GM12878 (cell line): ENCODE data around the gene CCDC9B. TPM values are rescaled to one million over a fixed set of nuclear protein-coding genes. Genes with fewer than 3 reads are reported as not detected.

Experiments
- ATAC-seq: fragments of 200-7000 bp; cut with Tn5 transposase; 3 replicates; pipeline ENCODE4 v1.9.1; 2020; ENCODE audit warnings: mild to moderate bottlenecking, moderate library complexity
- BruUV-seq: library from RNA; stranded (reverse); fragments of 400-500 nt; replicated peaks from 2 replicates; lab custom pipeline; 2021; lab: Mats Ljungman, UMichigan
- CTCF ChIA-PET: fragments of 300-600 bp; sonication (Branson Sonifier 250); formaldehyde crosslinking; extraction: SDS; loops from one replicate; lab custom pipeline; 2021; ENCODE audit warnings: inconsistent platforms; lab: Yijun Ruan, JAX
- POLR2A ChIA-PET: fragments of 350-600 bp; formaldehyde crosslinking; extraction: SDS; loops from one replicate; lab custom pipeline; 2021; ENCODE audit warnings: inconsistent platforms; lab: Charles Lee
- RAD21 ChIA-PET: fragments of 300-600 bp; sonication (Branson Sonifier 250); formaldehyde crosslinking; loops from one replicate; lab custom pipeline; 2023; ENCODE audit warnings: antibody characterized with exemption; ENCODE audit not compliant: unreplicated experiment; lab: Charles Lee
- SMC1A ChIA-PET: fragments of 300-600 bp; sonication (Branson Sonifier 250); formaldehyde crosslinking; loops from one replicate; lab custom pipeline; 2023; ENCODE audit not compliant: unreplicated experiment, uncharacterized antibody; lab: Charles Lee
- DNase-seq: peaks from one replicate; pipeline ENCODE4 v3.0.0-alpha.2; 2011; ENCODE audit warnings: low read depth, low spot score
- FAIRE-seq: peaks from 3 replicates; lab custom pipeline; 2011; peaks lifted over from hg19 to GRCh38; lab: Jason Lieb, UNC
- H2AFZ ChIP-seq: 2 replicates; pipeline ENCODE4 v1.6.0; 2011; ENCODE audit warnings: low read depth, low read length, control low read depth; ENCODE audit not compliant: control insufficient read depth
- H3K27ac ChIP-seq: 2 replicates; pipeline ENCODE4 v1.5.1; 2011; ENCODE audit warnings: control low read depth; ENCODE audit not compliant: control insufficient read depth, insufficient read depth
- H3K27me3 ChIP-seq, 2 experiments: replicated peaks in 1 of 2; 2 replicates each; pipeline versions ENCODE4 v1.6.0 to v1.6.1; 2011; ENCODE audit warnings: low read length in 1 of 2; ENCODE audit not compliant: control insufficient read depth in 2 of 2, insufficient read depth in 2 of 2
- H3K36me3 ChIP-seq, 2 experiments: 2 replicates each; pipeline ENCODE4 v1.5.1; 2011; ENCODE audit warnings: low read length in 1 of 2; ENCODE audit not compliant: control insufficient read depth in 2 of 2, insufficient read depth in 2 of 2
- H3K4me1 ChIP-seq: 2 replicates; pipeline ENCODE4 v1.6.1; 2011; ENCODE audit warnings: mild to moderate bottlenecking, low read length, moderate library complexity, mixed read lengths; ENCODE audit not compliant: control insufficient read depth, insufficient read depth
- H3K4me2 ChIP-seq: 2 replicates; pipeline ENCODE4 v1.6.0; 2011; ENCODE audit warnings: control low read depth; ENCODE audit not compliant: control insufficient read depth, insufficient read depth
- H3K4me3 ChIP-seq: fragments of 200-600 bp; sonication (generic); 2 replicates; pipeline ENCODE4 v1.5.1; 2016
- H3K79me2 ChIP-seq: 2 replicates; pipeline ENCODE4 v1.6.0; 2011; ENCODE audit warnings: low read length; ENCODE audit not compliant: control insufficient read depth, insufficient read depth
- H3K9ac ChIP-seq: 2 replicates; pipeline ENCODE4 v1.8.0; 2011; ENCODE audit warnings: low read length, control low read depth, mixed read lengths; ENCODE audit not compliant: control insufficient read depth, insufficient read depth
- H3K9me3 ChIP-seq: replicated peaks from 3 replicates; pipeline ENCODE4 v1.5.1; 2011; ENCODE audit warnings: mild to moderate bottlenecking, low read length; ENCODE audit not compliant: control insufficient read depth, insufficient read depth
- H4K20me1 ChIP-seq: 2 replicates; pipeline ENCODE4 v1.6.0; 2011; ENCODE audit not compliant: control insufficient read depth, insufficient read depth
- BCL11A ChIP-seq: IDR thresholded peaks from 2 replicates; pipeline ENCODE4 v1.6.1; 2011; ENCODE audit warnings: low read depth, low read length
- CEBPZ ChIP-seq: fragments of 150-350 bp; IDR thresholded peaks from 2 replicates; pipeline ENCODE4 v1.6.1; 2016; ENCODE audit warnings: low read depth, low read length
- ETV6 ChIP-seq, 2 experiments: fragments of 450-650 bp in 1 of 2; IDR thresholded peaks in 1 of 2; conservative IDR thresholded peaks in 1 of 2; 2 replicates each; pipeline ENCODE4 v1.6.1; 2014; ENCODE audit warnings: antibody characterized with exemption in 1 of 2, borderline replicate concordance in 1 of 2, low read depth in 1 of 2, mild to moderate bottlenecking in 1 of 2, moderate library complexity in 1 of 2
- MAX ChIP-seq: IDR thresholded peaks from 2 replicates; pipeline ENCODE4 v1.6.1; 2012; ENCODE audit warnings: low read depth, low read length, improper control_type of control experiment
- MYC ChIP-seq: IDR thresholded peaks from 2 replicates; pipeline ENCODE4 v1.6.1; 2011; ENCODE audit warnings: mild to moderate bottlenecking, low read length, moderate library complexity, inconsistent platforms; ENCODE audit not compliant: insufficient read depth, insufficient replicate concordance, insufficient read length, severe bottlenecking
- NBN ChIP-seq: fragments of 450-650 bp; IDR thresholded peaks from 2 replicates; pipeline ENCODE4 v1.6.1; 2016
- PML ChIP-seq: IDR thresholded peaks from 2 replicates; pipeline ENCODE4 v1.6.1; 2012; ENCODE audit warnings: low read length, inconsistent platforms
- RAD51 ChIP-seq: fragments of 450-650 bp; IDR thresholded peaks from 2 replicates; pipeline ENCODE4 v1.6.1; 2016; ENCODE audit warnings: moderate library complexity, mild to moderate bottlenecking, inconsistent platforms
- RB1 ChIP-seq: fragments of 450-650 bp; formaldehyde crosslinking; IDR thresholded peaks from 2 replicates; pipeline ENCODE4 v1.6.1; 2017; ENCODE audit warnings: mild to moderate bottlenecking, borderline replicate concordance
- SMAD5 ChIP-seq: IDR thresholded peaks from 2 replicates; pipeline ENCODE4 v1.6.1; 2016; ENCODE audit warnings: antibody characterized with exemption, low read depth
- SPI1 ChIP-seq: IDR thresholded peaks from 2 replicates; pipeline ENCODE4 v1.6.1; 2011; ENCODE audit warnings: low read depth, mild to moderate bottlenecking, low read length, moderate library complexity, borderline replicate concordance; ENCODE audit not compliant: insufficient read depth
- SREBF2 ChIP-seq: IDR thresholded peaks from 2 replicates; pipeline ENCODE4 v1.6.1; 2012; ENCODE audit warnings: mild to moderate bottlenecking, low read length
- ZBED1 ChIP-seq: IDR thresholded peaks from 2 replicates; pipeline ENCODE4 v1.6.1; 2016; ENCODE audit warnings: borderline replicate concordance
- ZBTB11 ChIP-seq: fragments of 450-650 bp; formaldehyde crosslinking; IDR thresholded peaks from 2 replicates; pipeline ENCODE4 v1.5.0; 2022; ENCODE audit warnings: mild to moderate bottlenecking, missing genetic modification characterization
- ZNF207 ChIP-seq: fragments of 450-650 bp; IDR thresholded peaks from 2 replicates; pipeline ENCODE4 v1.6.1; 2014; ENCODE audit warnings: antibody characterized with exemption, mild to moderate bottlenecking, borderline replicate concordance
- ZNF384 ChIP-seq: IDR thresholded peaks from 2 replicates; pipeline ENCODE4 v1.6.1; 2012; ENCODE audit warnings: low read depth, mild to moderate bottlenecking, low read length, improper control_type of control experiment, borderline replicate concordance
- ZNF622 ChIP-seq: fragments of 450-650 bp; IDR thresholded peaks from 2 replicates; pipeline ENCODE4 v1.6.1; 2017; ENCODE audit warnings: mild to moderate bottlenecking, inconsistent platforms
- WGBS: methylation state at CpG from one replicate; pipeline ENCODE4 v1.1.6; 2016; ENCODE audit warnings: low lambda C conversion rate; ENCODE audit not compliant: insufficient replicate concordance, insufficient coverage; ENCODE audit errors: missing lambda C conversion rate; 5-methylcytosine and 5-hydroxymethylcytosine counted together
- in situ Hi-C: fragments of 300-500 bp; cut with MboI; formaldehyde crosslinking; loops from 9 replicates; pipeline ENCODE4 v1.14.3; 2018; ENCODE audit warnings: mixed read lengths
- intact Hi-C: fragments of 100-400 bp; cut with micrococcal nuclease; formaldehyde crosslinking; loops from one replicate; pipeline ENCODE4 v1.14.2; 2022; ENCODE audit not compliant: unreplicated experiment
- polyA plus RNA-seq, 11 experiments: library from polyadenylated mRNA; depleted of rRNA in 4 of 11; unstranded in 6 of 11; stranded (reverse) in 5 of 11; fragments of >200 nt; fragmentation: Nextera tagmentation in 4 of 11; fragmentation: Illumina TruSeq in 1 of 11; extraction: Ambion mirVana in 4 of 11; extraction: Trizol in 1 of 11; gene quantifications; 1 replicate in 1 of 11; 2 replicates in 10 of 11; pipeline versions ENCODE4 v1.2.1 to v1.2.3, GENCODE V29; 2011 to 2016; ENCODE audit warnings: inconsistent platforms in 2 of 11, missing spikeins in 2 of 11, low read depth in 1 of 11
- total RNA-seq, 4 experiments: library from RNA; depleted of rRNA in 3 of 4; stranded (reverse); fragments of >200 nt in 3 of 4; fragmentation: Illumina TruSeq in 1 of 4; extraction: Trizol in 1 of 4; gene quantifications; 2 replicates each; pipeline versions ENCODE4 v1.2.1 to v1.2.3, GENCODE V29; 2013 to 2021

CCDC9B gene
- total and polyA plus RNA-seq, 10 of the 15 experiments (the other 5 are each of a cell fraction or from before 2014, with no cell fraction given), result 0.01 to 0.08 (median 0.03) TPM; not detected in 6

GRCh38 chr15:40363611-40364010 lies 22.9 kb upstream of the CCDC9B start (continued):
- TF ChIP-seq CEBPZ, result no peak

GRCh38 chr15:40361640-40362039 lies 20.9 kb upstream of the CCDC9B start:
- no peak overlapping the region for H3K4me2 ChIP-seq
- no peak overlapping the region for H3K27ac ChIP-seq
- no peak overlapping the region for H3K9ac ChIP-seq
- H3K4me1 ChIP-seq, result peaks cover 5% of the 10 kb centered on the region; the same call in 1 of the 2 replicates
- ChIA-PET SMC1A (no interaction called here), POLR2A (no interaction called here), CTCF (interaction anchor here (0.8 kb wide), 1 partner anchor 45 kb away, joined by 3 read pairs; no protein-coding TSS in a partner anchor), RAD21 (interaction anchor here (0.6 kb wide), 1 partner anchor 48 kb away, joined by 3 read pairs; no protein-coding TSS in a partner anchor)
- H3K27me3 ChIP-seq, result peaks cover 0 to 4% of the 10 kb centered on the region in 2 experiments; a peak in 3 of 4 replicates
- no peaks in the 10 kb centered on the region for H3K9me3 ChIP-seq
- H4K20me1 ChIP-seq, result no peaks in the 10 kb centered on the region
- FAIRE-seq (no peak), DNase-seq (no peak), ATAC-seq (no peak)
- in situ Hi-C loops, result no loop called here
- no peaks in the 10 kb centered on the region for H3K79me2 ChIP-seq
- no peak for TF ChIP-seq SMAD5
- TF ChIP-seq SPI1, result no peak
- no peak for TF ChIP-seq MYC
- no peak for TF ChIP-seq RAD51
- TF ChIP-seq ZBTB11 (CRISPR knock-in tag), result no peak
- TF ChIP-seq PML, result no peak
- no peak for TF ChIP-seq ZNF622
- TF ChIP-seq ZNF207, result no peak
- TF ChIP-seq NBN, result no peak
- no peak for TF ChIP-seq BCL11A
- no peak for TF ChIP-seq ZBED1
- TF ChIP-seq ETV6 (conservative IDR thresholded peaks at IDR 0.05 in 1 of 2, IDR thresholded peaks at IDR 0.05 in 1 of 2; ENCODE audit: borderline replicate concordance in 1 of 2, low read depth in 1 of 2), result no peak
- no peak for TF ChIP-seq RB1
- no peak for TF ChIP-seq MAX
- no peak for TF ChIP-seq ZNF384
- TF ChIP-seq SREBF2, result no peak
- no TSS peak for BruUV-seq
- 82% methylated on average over 2 of the region's 2 CpGs for WGBS
- intact Hi-C loops, result no loop called here
- no peak overlapping the region for H2AFZ ChIP-seq
- H3K36me3 ChIP-seq, result no peaks in the 10 kb centered on the region
- no peak overlapping the region for H3K4me3 ChIP-seq
